Cardiac fibroblast (primary cell): Measurements from ENCODE around the gene NPAS2.
A peak's percentile ranks its signal among the peaks of the same experiment; 100 is the strongest.

Experiments used
- DNase-seq, 2 donors: peaks; one replicate each; pipeline versions ENCODE4 v3.0.0 to v3.0.0-alpha.2; 2010; ENCODE audit warnings: low read depth in 2 of 2
- H3K4me3 ChIP-seq, 2 donors: replicated peaks in 1 of 2; 1 replicate in 1 of 2; 2 replicates in 1 of 2; pipeline ENCODE4 v1.5.1; 2011; ENCODE audit warnings: low read depth in 2 of 2, low read length in 2 of 2, mild to moderate bottlenecking in 2 of 2, moderate library complexity in 1 of 2
- CTCF ChIP-seq: IDR thresholded peaks from one replicate; pipeline ENCODE4 v1.5.1; 2011; ENCODE audit warnings: low read depth, mild to moderate bottlenecking, low read length, inconsistent platforms

The NPAS2 gene

DNA sequence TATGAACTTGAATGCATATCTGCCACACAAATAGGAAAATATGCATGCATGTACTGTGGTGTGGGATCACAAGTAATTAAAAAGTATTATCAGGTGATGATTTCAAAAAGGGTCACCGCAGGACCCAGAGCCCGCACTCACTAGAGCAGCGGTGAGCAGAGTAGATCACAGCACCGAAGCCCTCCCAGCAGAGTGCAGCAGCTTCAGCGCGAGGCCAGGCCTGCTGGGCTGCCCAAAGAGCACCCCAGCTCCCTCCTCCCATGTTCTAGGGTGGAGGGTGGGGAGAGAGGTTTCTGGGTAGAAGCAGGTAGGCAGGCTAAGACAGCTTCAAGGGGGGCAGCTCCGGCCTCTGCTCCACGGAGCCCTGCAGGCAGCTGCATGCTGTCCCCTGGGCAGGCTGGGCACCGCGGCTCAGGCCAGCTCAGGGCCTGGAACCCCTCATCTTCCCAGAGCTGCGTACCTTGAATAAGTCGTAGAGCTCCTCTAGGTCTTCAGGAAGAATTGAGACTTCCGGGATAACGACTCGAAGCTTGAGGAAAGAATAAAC is 207.1 kb downstream of the NPAS2 start:
- DNase-seq: no peak
- no peak for TF ChIP-seq CTCF
- no peak overlapping the region for H3K4me3 ChIP-seq

DNA sequence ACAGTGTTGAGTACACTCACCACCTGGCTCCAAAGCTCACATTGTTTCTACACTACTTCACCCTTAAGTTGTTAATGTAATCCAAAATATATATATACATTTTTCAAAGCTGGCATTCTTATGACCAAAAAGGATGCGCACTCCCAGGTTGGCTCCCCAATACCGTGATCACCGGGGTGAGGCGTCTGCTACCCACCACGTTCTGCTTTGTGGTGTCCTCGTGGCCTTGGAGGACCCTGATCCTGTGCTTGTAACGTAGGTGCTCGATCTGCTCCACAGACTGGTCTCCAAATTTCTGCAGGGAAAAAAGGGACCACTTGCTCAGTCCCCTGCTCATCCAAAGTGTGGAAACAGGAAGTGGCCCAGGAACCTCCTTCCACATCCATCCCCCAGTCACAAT is 207.9 kb downstream of the NPAS2 start:
- no peak overlapping the region for H3K4me3 ChIP-seq
- no peak for TF ChIP-seq CTCF
- DNase-seq: no peak

DNA sequence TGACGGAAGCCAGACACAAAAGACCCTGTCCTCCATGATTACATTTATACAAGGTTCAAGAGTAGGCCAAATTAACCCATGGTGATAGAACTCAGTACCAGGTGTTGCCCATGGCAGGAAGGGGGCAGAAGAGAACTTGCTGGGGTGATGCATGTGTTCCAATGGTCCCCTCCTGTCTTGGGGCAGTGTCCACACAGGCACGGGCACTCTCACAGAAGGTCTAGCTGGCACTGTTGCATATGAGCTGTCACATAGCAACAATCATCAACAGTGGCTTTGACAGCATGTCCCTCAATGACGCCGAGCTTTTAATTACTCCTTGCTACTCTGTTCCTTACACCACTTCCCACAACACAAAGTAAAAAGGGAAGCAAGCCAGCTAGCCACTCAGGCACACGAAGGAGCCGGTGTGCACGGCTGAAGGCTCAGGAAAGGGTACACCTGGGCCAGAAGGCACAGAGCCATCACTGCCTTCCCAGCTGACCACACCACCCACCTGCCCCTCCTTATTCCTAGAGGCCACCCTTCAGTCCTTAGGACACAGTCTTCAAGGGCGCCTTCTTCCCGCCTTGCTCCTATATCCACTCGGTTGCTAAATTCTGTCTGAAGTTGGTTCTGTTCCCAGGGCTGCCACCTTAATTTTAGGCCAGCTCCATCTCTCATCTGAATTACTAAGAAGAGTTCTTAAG is 211.1 kb downstream of the NPAS2 start:
- DNase-seq: no peak
- no peak overlapping the region for H3K4me3 ChIP-seq
- TF ChIP-seq CTCF: no peak

- H3K4me3 ChIP-seq: no peak overlapping the region
- TF ChIP-seq CTCF: no peak
- no peak for DNase-seq
These were observed 212.3 kb downstream of the NPAS2 start for GRCh38 chr2:101032084-101032776.

DNA sequence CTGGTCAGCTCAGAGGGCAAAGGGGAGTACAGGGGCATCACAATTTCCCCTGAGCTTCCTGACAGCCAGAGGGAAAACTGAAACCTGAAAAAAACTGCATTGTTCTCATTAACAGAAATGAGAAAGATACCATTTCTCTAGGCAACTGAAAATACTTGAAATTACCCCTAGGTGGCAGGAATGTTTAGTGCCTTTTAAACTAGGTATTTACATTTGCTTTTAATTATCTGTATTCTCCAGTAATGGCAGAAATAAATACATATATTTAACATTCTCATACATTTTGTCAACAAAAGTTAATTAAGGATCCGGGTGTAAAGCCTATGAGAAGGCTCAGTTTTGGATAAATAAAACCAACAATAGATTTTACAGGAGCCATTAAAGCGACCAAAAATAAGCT is 216.6 kb downstream of the NPAS2 start:
- TF ChIP-seq CTCF: peak; percentile 61
- no peak overlapping the region for H3K4me3 ChIP-seq
- peak; percentile 61 to 62 for DNase-seq

DNA sequence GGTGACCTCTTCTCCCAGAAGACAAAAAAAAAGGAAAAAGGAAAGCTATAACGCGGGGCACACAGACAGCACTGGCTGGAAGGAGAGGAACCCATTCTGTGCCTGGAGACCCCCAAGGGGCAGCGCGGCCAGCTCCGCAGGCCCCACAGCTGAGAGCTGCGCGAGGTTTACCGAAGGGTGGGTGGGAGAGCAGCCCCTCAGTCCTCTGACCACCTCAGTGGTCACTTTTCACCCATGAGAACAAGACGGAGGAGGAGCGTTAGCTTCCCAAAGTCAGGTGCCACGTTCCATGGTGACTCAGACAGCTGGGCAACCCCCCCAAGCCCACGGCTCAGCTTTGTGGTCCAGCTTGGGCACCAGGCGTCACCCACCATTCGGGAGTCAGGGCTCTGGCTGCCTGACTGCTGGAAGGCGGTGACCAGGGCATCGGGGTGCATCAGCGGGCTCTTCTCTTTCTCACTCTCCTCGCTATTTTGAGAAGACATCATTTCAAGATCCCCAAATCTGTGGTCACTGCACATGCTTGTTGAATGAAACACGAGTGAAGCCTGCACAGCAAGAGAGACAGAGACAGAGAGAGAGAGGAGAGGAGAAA is 217.3 kb downstream of the NPAS2 start:
- no peak for TF ChIP-seq CTCF
- no peak overlapping the region for H3K4me3 ChIP-seq
- no peak for DNase-seq
